Esophagus muscularis mucosa (tissue), 4 donors: ENCODE results near the gene ZFHX3.

ENCODE experiments used
- CTCF ChIP-seq, 3 experiments: fragments of 200-600 bp in 2 of 3; fragments of 450-650 bp in 1 of 3; sonication (generic) in 2 of 3; IDR thresholded peaks; one replicate each; pipeline ENCODE4 v1.5.1; 2017 to 2019; ENCODE audit warnings: antibody characterized with exemption in 3 of 3, mild to moderate bottlenecking in 2 of 3, moderate library complexity in 1 of 3
- EP300 ChIP-seq: sonication (generic); formaldehyde crosslinking; IDR thresholded peaks from one replicate; pipeline ENCODE4 v1.6.1; 2017; ENCODE audit warnings: antibody characterized with exemption
- POLR2A ChIP-seq: fragments of 450-650 bp; IDR thresholded peaks from one replicate; pipeline ENCODE4 v1.6.1; 2017; ENCODE audit warnings: antibody characterized with exemption, moderate library complexity, mild to moderate bottlenecking, low read depth

DNA sequence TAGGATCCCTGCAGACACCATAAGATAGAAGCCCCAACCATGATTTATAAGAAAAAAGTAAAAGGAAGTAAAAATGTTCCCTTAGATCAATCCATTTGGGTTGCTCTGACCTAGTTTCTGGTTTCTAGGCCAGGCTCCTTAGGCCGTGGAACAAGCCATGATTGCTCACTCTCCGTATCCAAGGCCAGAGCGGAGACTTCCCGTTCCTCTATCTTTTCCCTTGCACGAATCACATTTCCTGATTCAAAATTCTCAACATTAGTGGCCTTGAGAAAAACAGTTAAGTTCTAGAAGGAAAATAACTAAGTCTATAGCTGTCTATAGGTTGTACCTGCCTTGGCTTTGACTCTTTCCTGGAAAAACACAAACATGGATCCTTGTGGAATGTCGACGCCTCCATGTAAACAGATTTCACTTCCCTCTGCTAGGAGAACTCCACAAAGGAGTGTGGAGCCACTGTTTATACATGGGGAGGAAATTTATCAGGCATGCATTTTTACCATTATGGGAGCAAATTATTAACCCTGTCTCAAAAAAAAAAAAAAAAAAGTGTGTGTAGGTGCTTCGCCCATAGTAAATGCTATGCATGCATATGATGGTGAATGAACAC lies 149.6 kb downstream of the ZFHX3 start:
- TF ChIP-seq POLR2A (no peak), CTCF (IDR thresholded peaks at IDR 0.05) (no peak), EP300 (no peak)
